ENCODE measurements around the gene KLHL8.

- TF ChIP-seq POLR2AphosphoS5 (IDR thresholded peaks at IDR 0.05; ENCODE audit: insufficient read depth in 1 of 2, low read depth in 1 of 2), result no peak
- TF ChIP-seq CTCF (IDR thresholded peaks at IDR 0.05), result no peak
Observed at GRCh38 chr4:87225936-87226335, 5.5 kb upstream of the KLHL8 start.
